CD4-positive, alpha-beta memory T cell (primary cell): ENCODE measurements around the gene ABCB6. TPM values are rescaled to one million over a fixed set of nuclear protein-coding genes. Genes with fewer than 3 reads are reported as not detected.

Experiments used
- CTCF ChIA-PET: fragments of 350-600 bp; sonication (Branson Sonifier 250); formaldehyde crosslinking; loops from one replicate; lab custom pipeline; 2021; ENCODE audit warnings: inconsistent platforms; ENCODE audit not compliant: partially characterized antibody; lab: Charles Lee
- POLR2A ChIA-PET: fragments of 350-600 bp; sonication (Branson Sonifier 250); formaldehyde crosslinking; loops from one replicate; lab custom pipeline; 2021; ENCODE audit not compliant: partially characterized antibody; lab: Charles Lee
- DNase-seq, 5 donors: peaks; one replicate each; pipeline versions ENCODE4 v3.0.0 to v3.0.0-alpha.2; 2020 to 2022; ENCODE audit warnings: mixed read lengths in 1 of 5
- H3K27ac ChIP-seq: one replicate; pipeline ENCODE4 v1.7.0; 2013; ENCODE audit warnings: low read depth, low read length
- H3K27me3 ChIP-seq: 2 replicates; pipeline ENCODE4 v1.7.0; 2013; ENCODE audit warnings: mild to moderate bottlenecking, low read length, moderate library complexity; ENCODE audit not compliant: insufficient read depth
- H3K36me3 ChIP-seq: 2 replicates; pipeline ENCODE4 v1.7.0; 2013; ENCODE audit warnings: mild to moderate bottlenecking, low read length, moderate library complexity; ENCODE audit not compliant: insufficient read depth
- H3K4me1 ChIP-seq: 2 replicates; pipeline ENCODE4 v1.7.0; 2013; ENCODE audit warnings: mild to moderate bottlenecking, low read length, moderate library complexity; ENCODE audit not compliant: insufficient read depth
- H3K4me3 ChIP-seq, 2 donors: one replicate each; pipeline ENCODE4 v1.7.0; 2013; ENCODE audit warnings: low read length in 2 of 2, mild to moderate bottlenecking in 1 of 2
- H3K9me3 ChIP-seq, 2 donors: one replicate each; pipeline ENCODE4 v1.7.0; 2013; ENCODE audit warnings: low read length in 2 of 2, control low read depth in 1 of 2; ENCODE audit not compliant: control insufficient read depth in 1 of 2
- H3K27ac Mint-ChIP-seq, 7 donors: one replicate each; pipeline ENCODE4 v1.8.0; 2020 to 2021; ENCODE audit warnings: mixed read lengths in 7 of 7, mild to moderate bottlenecking in 6 of 7, inconsistent platforms in 3 of 7, moderate library complexity in 3 of 7
- H3K27me3 Mint-ChIP-seq, 2 donors: one replicate each; pipeline ENCODE4 v1.8.0; 2020 to 2021; ENCODE audit warnings: mixed read lengths in 2 of 2
- H3K36me3 Mint-ChIP-seq, 2 donors: one replicate each; pipeline ENCODE4 v1.8.0; 2020 to 2021; ENCODE audit warnings: mixed read lengths in 2 of 2, inconsistent platforms in 1 of 2, mild to moderate bottlenecking in 1 of 2
- H3K4me1 Mint-ChIP-seq, 4 donors: one replicate each; pipeline ENCODE4 v1.8.0; 2020 to 2021; ENCODE audit warnings: mixed read lengths in 4 of 4, mild to moderate bottlenecking in 1 of 4
- H3K4me3 Mint-ChIP-seq, 8 donors: one replicate each; pipeline ENCODE4 v1.8.0; 2020 to 2021; ENCODE audit warnings: mixed read lengths in 8 of 8, mild to moderate bottlenecking in 7 of 8, moderate library complexity in 6 of 8, inconsistent platforms in 3 of 8
- H3K9me3 Mint-ChIP-seq, 8 donors: one replicate each; pipeline ENCODE4 v1.8.0; 2020 to 2021; ENCODE audit warnings: mixed read lengths in 8 of 8, mild to moderate bottlenecking in 5 of 8, inconsistent platforms in 3 of 8, moderate library complexity in 1 of 8
- intact Hi-C: fragments of 100-400 bp; cut with micrococcal nuclease; formaldehyde crosslinking; loops from one replicate; pipeline ENCODE4 v1.15.1; 2023
- polyA plus RNA-seq, 2 donors: library from polyadenylated mRNA; unstranded; fragments of 300-500 nt; fragmentation: Illumina TruSeq; gene quantifications; one replicate each; pipeline ENCODE4 v1.2.3, GENCODE V29; 2021
- total RNA-seq, 2 experiments: library from RNA; stranded (reverse); gene quantifications; one replicate each; pipeline ENCODE4 v1.2.3, GENCODE V29; 2021

Gene ABCB6
- total and polyA plus RNA-seq, 4 experiments from 2014 or later: 1.4 to 11.1 (median 7.5) TPM

GRCh38 chr2:219230059-219230540 is 11.3 kb upstream of the ABCB6 start:
- H3K27me3 Mint-ChIP-seq: no peaks in the 10 kb centered on the region
- Histone ChIP-seq H3K4me3 (peak overlapping the region; percentile 63 to 69), H3K36me3 (peaks cover 53% of the 10 kb centered on the region), H3K27me3 (no peaks in the 10 kb centered on the region), H3K27ac (peak overlapping the region; percentile 87), H3K4me1 (peaks cover 49% of the 10 kb centered on the region), H3K9me3 (no peaks in the 10 kb centered on the region)
- POLR2A ChIA-PET: interaction anchor here (1.0 to 17.6 kb wide), 28 partner anchors 7 to 159 kb away, joined by 3 to 684 read pairs (median 6); partner anchors contain the start of genes ABCB6, CNPPD1, DNAJB2 and DNPEP
- H3K9me3 Mint-ChIP-seq: no peaks in the 10 kb centered on the region
- peak in 1 of 5 donors; percentile 54 for DNase-seq
- H3K36me3 Mint-ChIP-seq: peaks cover 43 to 62% of the 10 kb centered on the region in 2 donors
- intact Hi-C loops: no loop called here
- H3K4me3 Mint-ChIP-seq: peak overlapping the region; percentile 94 to 99 (median 96)
- CTCF ChIA-PET: interaction anchor here (1.0 to 4.1 kb wide), 11 partner anchors 15 to 172 kb away, joined by 3 to 25 read pairs (median 11); partner anchors contain the start of genes DNAJB2, GLB1L, SLC23A3 and STK16
- H3K27ac Mint-ChIP-seq: peak overlapping the region; percentile 94 to 98 (median 96)
- peaks cover 26 to 82% (median 50%) of the 10 kb centered on the region in 4 donors for H3K4me1 Mint-ChIP-seq

GRCh38 chr2:219229305-219230058 is 10.7 kb upstream of the ABCB6 start, which contains the start of the genes ANKZF1 and ATG9A:
Gene ANKZF1, plus strand, starts transcription at chr2:219229806. Its CDS starts 452 bp downstream, at chr2:219230258.
Gene ATG9A, minus strand, starts transcription at chr2:219229636. Its CDS starts 1,612 bp downstream, at chr2:219228024.
- no peaks in the 10 kb centered on the region for H3K27me3 ChIP-seq
- Mint-ChIP-seq H3K9me3 (peaks cover 0 to 2% (median 0%) of the 10 kb centered on the region in 8 donors), H3K36me3 (peaks cover 43 to 63% of the 10 kb centered on the region in 2 donors), H3K4me1 (peaks cover 28 to 82% (median 51%) of the 10 kb centered on the region in 4 donors), H3K4me3 (peak within 1 kb of the TSS; percentile 94 to 99 (median 96)), H3K27ac (peak within 1 kb of the TSS; percentile 94 to 98 (median 96)), H3K27me3 (no peaks in the 10 kb centered on the region)
- intact Hi-C loops: loop anchor here (1.0 kb wide), 8 partner anchors 10 to 69 kb away; partner anchors contain the start of genes DNAJB2, GLB1L, NHEJ1 and STK16
- ChIA-PET CTCF (interaction anchor here (1.0 to 4.1 kb wide), 12 partner anchors 16 to 172 kb away, joined by 3 to 25 read pairs (median 11); partner anchors contain the start of genes DNAJB2, GLB1L, SLC23A3 and STK16), POLR2A (interaction anchor here (1.0 to 17.6 kb wide), 29 partner anchors 8 to 159 kb away, joined by 3 to 684 read pairs (median 5); partner anchors contain the start of genes ABCB6, CNPPD1, DNAJB2 and DNPEP)
- peak; percentile 98 to 100 (median 99) for DNase-seq
- peaks cover 53% of the 10 kb centered on the region for H3K36me3 ChIP-seq
- H3K4me3 ChIP-seq: peak within 1 kb of the TSS; percentile 63 to 69
- peak within 1 kb of the TSS; percentile 87 for H3K27ac ChIP-seq
- no peaks in the 10 kb centered on the region for H3K9me3 ChIP-seq
- H3K4me1 ChIP-seq: peaks cover 49% of the 10 kb centered on the region

GRCh38 chr2:219228911-219229304 is 10.2 kb upstream of the ABCB6 start:
- no peaks in the 10 kb centered on the region for H3K27me3 ChIP-seq
- POLR2A ChIA-PET: interaction anchor here (1.2 to 17.6 kb wide), 24 partner anchors 7 to 160 kb away, joined by 4 to 684 read pairs (median 6); partner anchors contain the start of genes ABCB6, CNPPD1, DNAJB2 and DNPEP
- intact Hi-C loops: loop anchor here (1.0 kb wide), 8 partner anchors 10 to 69 kb away; partner anchors contain the start of genes DNAJB2, GLB1L, NHEJ1 and STK16
- DNase-seq: no peak
- Mint-ChIP-seq H3K27ac (peak overlapping the region; percentile 68 to 94 (median 84)), H3K36me3 (peaks cover 41 to 63% of the 10 kb centered on the region in 2 donors), H3K4me1 (peaks cover 26 to 77% (median 47%) of the 10 kb centered on the region in 4 donors), H3K27me3 (no peaks in the 10 kb centered on the region), H3K9me3 (peaks cover 0 to 2% (median 0%) of the 10 kb centered on the region in 8 donors), H3K4me3 (peak overlapping the region; percentile 78 to 99 (median 86))
- H3K36me3 ChIP-seq: peaks cover 53% of the 10 kb centered on the region
- peak overlapping the region; percentile 87 for H3K27ac ChIP-seq
- CTCF ChIA-PET: interaction anchor here (2.0 to 4.1 kb wide), 8 partner anchors 17 to 171 kb away, joined by 4 to 25 read pairs (median 13); partner anchors contain the start of genes DNAJB2, GLB1L, SLC23A3 and STK16
- peak overlapping the region; percentile 62 to 69 for H3K4me3 ChIP-seq
- peaks cover 49% of the 10 kb centered on the region for H3K4me1 ChIP-seq
- H3K9me3 ChIP-seq: no peaks in the 10 kb centered on the region

GRCh38 chr2:219228041-219228910 is 9.5 kb upstream of the ABCB6 start:
- peaks cover 0 to 2% (median 0%) of the 10 kb centered on the region in 8 donors for H3K9me3 Mint-ChIP-seq
- peaks cover 53% of the 10 kb centered on the region for H3K36me3 ChIP-seq
- peaks cover 49% of the 10 kb centered on the region for H3K4me1 ChIP-seq
- peak overlapping the region; percentile 63 to 92 (median 75) for H3K27ac Mint-ChIP-seq
- H3K4me3 Mint-ChIP-seq: peak overlapping the region; percentile 78 to 99 (median 86)
- H3K27ac ChIP-seq: peak overlapping the region; percentile 87
- peaks cover 40 to 63% of the 10 kb centered on the region in 2 donors for H3K36me3 Mint-ChIP-seq
- H3K9me3 ChIP-seq: no peaks in the 10 kb centered on the region
- no peaks in the 10 kb centered on the region for H3K27me3 ChIP-seq
- CTCF ChIA-PET: interaction anchor here (1.0 to 4.1 kb wide), 8 partner anchors 11 to 69 kb away, joined by 3 to 25 read pairs (median 12); partner anchors contain the start of genes GLB1L, NHEJ1, SLC23A3 and STK16
- no peak for DNase-seq
- intact Hi-C loops: no loop called here
- peak overlapping the region; percentile 62 to 69 for H3K4me3 ChIP-seq
- H3K4me1 Mint-ChIP-seq: peaks cover 26 to 70% (median 47%) of the 10 kb centered on the region in 4 donors
- no peaks in the 10 kb centered on the region for H3K27me3 Mint-ChIP-seq
- POLR2A ChIA-PET: interaction anchor here (1.2 to 17.6 kb wide), 20 partner anchors 9 to 161 kb away, joined by 4 to 684 read pairs (median 9); partner anchors contain the start of genes ABCB6, CNPPD1, DNAJB2 and DNPEP

GRCh38 chr2:219225350-219225749 is 6.6 kb upstream of the ABCB6 start:
- peaks cover 25% of the 10 kb centered on the region for H3K4me1 ChIP-seq
- Mint-ChIP-seq H3K27ac (peak overlapping the region in 1 of 7 donors; percentile 50), H3K36me3 (peaks cover 34 to 63% of the 10 kb centered on the region in 2 donors), H3K9me3 (peaks cover 0 to 2% (median 0%) of the 10 kb centered on the region in 8 donors), H3K4me3 (no peak overlapping the region), H3K4me1 (peaks cover 18 to 52% (median 30%) of the 10 kb centered on the region in 4 donors), H3K27me3 (no peaks in the 10 kb centered on the region)
- no peaks in the 10 kb centered on the region for H3K9me3 ChIP-seq
- no peak for DNase-seq
- H3K4me3 ChIP-seq: no peak overlapping the region
- peaks cover 59% of the 10 kb centered on the region for H3K36me3 ChIP-seq
- POLR2A ChIA-PET: interaction anchor here (4.4 to 17.6 kb wide), 2 partner anchors 19 to 25 kb away, joined by 13 to 684 read pairs; partner anchors contain the start of genes GLB1L, STK16, TUBA4A and TUBA4B
- H3K27me3 ChIP-seq: no peaks in the 10 kb centered on the region
- intact Hi-C loops: no loop called here
- no peak overlapping the region for H3K27ac ChIP-seq
- CTCF ChIA-PET: interaction anchor here (1.6 to 2.5 kb wide), 4 partner anchors 12 to 66 kb away, joined by 4 to 18 read pairs (median 11); partner anchors contain the start of genes NHEJ1 and TUBA4A
